HG02943 (cell line): ENCODE results near the gene MYO5B.
A peak's percentile ranks its signal among the peaks of the same experiment; 100 is the strongest.
"Not testable (repeated sequence)": the region's sequence is repeated elsewhere in the genome, so short reads cannot be mapped to it uniquely, and the experiment has no call there.

Source experiments
- ATAC-seq: cut with Tn5 transposase; IDR thresholded peaks from one replicate; pipeline ENCODE4 v1.9.1; 2021; ENCODE audit warnings: mild to moderate bottlenecking, low read depth, moderate library complexity; ENCODE audit not compliant: unreplicated experiment

MYO5B gene

GRCh38 chr18:49814147-49814499 is 380.8 kb downstream of the MYO5B start:
- ATAC-seq = peak; percentile 28

- ATAC-seq = peak; percentile 81
Observed at GRCh38 chr18:49813319-49814146, 381.4 kb downstream of the MYO5B start, which contains the start of gene ACAA2. Gene ACAA2 (minus strand): TSS chr18:49813533. CDS start chr18:49813484, 49 bp downstream.

- ATAC-seq = peak; percentile 17
Observed at GRCh38 chr18:49813069-49813318, 382.0 kb downstream of the MYO5B start.

GRCh38 chr18:49812286-49813068 is 382.5 kb downstream of the MYO5B start:
- no peak for ATAC-seq

GRCh38 chr18:49811151-49811938 is 383.6 kb downstream of the MYO5B start:
- ATAC-seq = no peak

GRCh38 chr18:49808553-49809191 is 386.3 kb downstream of the MYO5B start:
- not testable (repeated sequence) for ATAC-seq

GRCh38 chr18:49804096-49804495 is 390.9 kb downstream of the MYO5B start:
- ATAC-seq = no peak

GRCh38 chr18:49802623-49803022 is 392.3 kb downstream of the MYO5B start:
- no peak for ATAC-seq

- ATAC-seq = not testable (repeated sequence)
Observed at GRCh38 chr18:49800491-49800890, 394.5 kb downstream of the MYO5B start.

- not testable (repeated sequence) for ATAC-seq
Observed at GRCh38 chr18:49799806-49800205, 395.1 kb downstream of the MYO5B start.

GRCh38 chr18:49798001-49798400 is 396.9 kb downstream of the MYO5B start:
- ATAC-seq = no peak

- no peak for ATAC-seq
Observed at GRCh38 chr18:49795612-49796552, 399.1 kb downstream of the MYO5B start.

- ATAC-seq = no peak
Observed at GRCh38 chr18:49794743-49795142, 400.2 kb downstream of the MYO5B start.

GRCh38 chr18:49789560-49790134 is 405.3 kb downstream of the MYO5B start:
- not testable (repeated sequence) for ATAC-seq

GRCh38 chr18:49788327-49788898 is 406.5 kb downstream of the MYO5B start:
- no peak for ATAC-seq

- no peak for ATAC-seq
Observed at GRCh38 chr18:49786019-49786720, 408.8 kb downstream of the MYO5B start.

- no peak for ATAC-seq
Observed at GRCh38 chr18:49784427-49785185, 410.3 kb downstream of the MYO5B start.
